ENCODE measurements around the gene GJB6. TPM values are rescaled to one million over a fixed set of nuclear protein-coding genes. Genes with fewer than 3 reads are reported as not detected.

Gene GJB6
- total and polyA plus RNA-seq, 2 donors (not counting 1 experiment from before 2014, with no cell fraction given): not detected

- Histone ChIP-seq H3K9me3 (ENCODE audit: control insufficient read depth, insufficient read depth, low read depth, low read length) (no peaks in the 10 kb centered on the region), H3K79me2 (ENCODE audit: control insufficient read depth, insufficient read depth, low read length) (no peaks in the 10 kb centered on the region), H3K4me1 (ENCODE audit: control insufficient read depth, extremely low read depth, insufficient read depth, low read length) (no peaks in the 10 kb centered on the region), H2AFZ (ENCODE audit: low read length) (no peak overlapping the region), H3K27ac (ENCODE audit: insufficient read depth, low read length) (no peak overlapping the region), H4K20me1 (ENCODE audit: control insufficient read depth, extremely low read depth, insufficient read depth, low read length) (no peaks in the 10 kb centered on the region), H3K4me3 (replicated peaks in 1 of 4; ENCODE audit: control extremely low read depth in 1 of 4, insufficient read depth in 1 of 4, low read depth in 3 of 4, low read length in 4 of 4) (no peak overlapping the region), H3K9ac (ENCODE audit: insufficient read depth, low read length) (no peak overlapping the region), H3K4me2 (ENCODE audit: extremely low read depth, insufficient read depth, low read length) (no peak overlapping the region), H3K27me3 (ENCODE audit: control insufficient read depth, insufficient read depth, low read length) (peaks cover 9% of the 10 kb centered on the region), H3K36me3 (ENCODE audit: control insufficient read depth, insufficient read depth, low read length) (no peaks in the 10 kb centered on the region)
- DNase-seq (ENCODE audit: low read depth in 2 of 2): no peak
- TF ChIP-seq CTCF (conservative IDR thresholded peaks at IDR 0.05 in 1 of 2, IDR thresholded peaks at IDR 0.05 in 1 of 2; ENCODE audit: low read depth in 1 of 2, low read length in 2 of 2): no peak
- TF ChIP-seq EZH2 (IDR thresholded peaks at IDR 0.05; ENCODE audit: low read length, missing control alignments): no peak
Measured at GRCh38 chr13:20221772-20222171, 10.3 kb downstream of the GJB6 start.

- Histone ChIP-seq H2AFZ (ENCODE audit: low read length) (no peak overlapping the region), H3K4me2 (ENCODE audit: extremely low read depth, insufficient read depth, low read length) (no peak overlapping the region), H3K79me2 (ENCODE audit: control insufficient read depth, insufficient read depth, low read length) (no peaks in the 10 kb centered on the region), H3K27me3 (ENCODE audit: control insufficient read depth, insufficient read depth, low read length) (peaks cover 9% of the 10 kb centered on the region), H3K4me1 (ENCODE audit: control insufficient read depth, extremely low read depth, insufficient read depth, low read length) (no peaks in the 10 kb centered on the region), H3K9ac (ENCODE audit: insufficient read depth, low read length) (no peak overlapping the region), H3K4me3 (replicated peaks in 1 of 4; ENCODE audit: control extremely low read depth in 1 of 4, insufficient read depth in 1 of 4, low read depth in 3 of 4, low read length in 4 of 4) (no peak overlapping the region), H3K27ac (ENCODE audit: insufficient read depth, low read length) (no peak overlapping the region), H3K36me3 (ENCODE audit: control insufficient read depth, insufficient read depth, low read length) (no peaks in the 10 kb centered on the region), H4K20me1 (ENCODE audit: control insufficient read depth, extremely low read depth, insufficient read depth, low read length) (no peaks in the 10 kb centered on the region), H3K9me3 (ENCODE audit: control insufficient read depth, insufficient read depth, low read depth, low read length) (no peaks in the 10 kb centered on the region)
- DNase-seq (ENCODE audit: low read depth in 2 of 2): no peak
- TF ChIP-seq EZH2 (IDR thresholded peaks at IDR 0.05; ENCODE audit: low read length, missing control alignments): no peak
- TF ChIP-seq CTCF (conservative IDR thresholded peaks at IDR 0.05 in 1 of 2, IDR thresholded peaks at IDR 0.05 in 1 of 2; ENCODE audit: low read depth in 1 of 2, low read length in 2 of 2): no peak
Measured at GRCh38 chr13:20219577-20219976, 12.5 kb downstream of the GJB6 start.

- peaks cover 12% of the 10 kb centered on the region for H3K27me3 ChIP-seq (ENCODE audit: control insufficient read depth, insufficient read depth, low read length)
- no peaks in the 10 kb centered on the region for H4K20me1 ChIP-seq (ENCODE audit: control insufficient read depth, extremely low read depth, insufficient read depth, low read length)
- H3K79me2 ChIP-seq (ENCODE audit: control insufficient read depth, insufficient read depth, low read length): no peaks in the 10 kb centered on the region
- H3K9me3 ChIP-seq (ENCODE audit: control insufficient read depth, insufficient read depth, low read depth, low read length): no peaks in the 10 kb centered on the region
- H3K9ac ChIP-seq (ENCODE audit: insufficient read depth, low read length): no peak overlapping the region
- no peak overlapping the region for H3K4me2 ChIP-seq (ENCODE audit: extremely low read depth, insufficient read depth, low read length)
- DNase-seq (ENCODE audit: low read depth in 2 of 2): no peak
- no peaks in the 10 kb centered on the region for H3K4me1 ChIP-seq (ENCODE audit: control insufficient read depth, extremely low read depth, insufficient read depth, low read length)
- no peak overlapping the region for H3K4me3 ChIP-seq (replicated peaks in 1 of 4; ENCODE audit: control extremely low read depth in 1 of 4, insufficient read depth in 1 of 4, low read depth in 3 of 4, low read length in 4 of 4)
- no peak overlapping the region for H2AFZ ChIP-seq (ENCODE audit: low read length)
- no peaks in the 10 kb centered on the region for H3K36me3 ChIP-seq (ENCODE audit: control insufficient read depth, insufficient read depth, low read length)
- TF ChIP-seq CTCF (conservative IDR thresholded peaks at IDR 0.05 in 1 of 2, IDR thresholded peaks at IDR 0.05 in 1 of 2; ENCODE audit: low read depth in 1 of 2, low read length in 2 of 2) (no peak), EZH2 (IDR thresholded peaks at IDR 0.05; ENCODE audit: low read length, missing control alignments) (no peak)
- H3K27ac ChIP-seq (ENCODE audit: insufficient read depth, low read length): no peak overlapping the region
Measured at GRCh38 chr13:20217168-20217567, 15.0 kb downstream of the GJB6 start.
